ENCODE results near the gene UBTD2.
"Not testable (repeated sequence)": the region's sequence is repeated elsewhere in the genome, so short reads cannot be mapped to it uniquely, and the experiment has no call there.

The UBTD2 gene

DNA sequence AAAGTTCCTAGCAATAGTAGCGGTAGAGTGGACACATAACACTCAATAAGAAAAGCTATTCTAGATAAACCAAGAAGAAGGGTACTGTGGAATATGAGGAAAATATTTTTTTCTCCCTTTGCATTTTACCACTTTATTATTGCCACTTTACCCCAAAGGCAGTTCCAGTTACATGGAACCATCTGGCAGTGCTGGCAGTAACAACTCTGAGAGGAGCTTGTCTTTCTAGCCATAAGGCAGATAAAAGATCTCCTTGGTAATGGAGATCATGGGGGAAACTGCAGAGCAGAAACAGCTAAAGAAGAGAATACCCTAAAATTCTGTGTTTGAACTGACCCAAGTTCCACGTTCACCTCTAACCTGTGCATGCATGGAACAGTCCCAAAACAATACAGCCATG lies 38.5 kb downstream of the UBTD2 start:
- no peak for DNase-seq

DNA sequence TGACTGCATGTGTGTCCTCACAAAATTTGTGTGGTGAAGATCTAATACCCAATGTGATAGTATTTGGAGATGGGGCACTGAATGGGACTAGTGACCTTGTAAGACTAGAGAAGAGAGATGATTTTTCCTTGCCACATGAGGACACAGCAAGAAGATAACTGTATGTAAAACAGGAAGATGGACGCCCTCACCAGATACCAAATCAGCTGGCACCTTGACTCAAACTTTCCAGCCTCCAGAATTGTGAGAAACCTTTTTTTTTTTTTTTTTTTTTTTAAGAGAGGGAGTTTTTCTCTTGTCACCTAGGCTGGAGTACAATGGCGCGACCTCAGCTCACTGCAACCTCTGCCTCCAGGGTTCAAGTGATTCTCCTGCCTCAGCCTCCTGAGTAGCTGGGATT lies 40.3 kb downstream of the UBTD2 start:
- DNase-seq, result peak; percentile 49

GRCh38 chr5:172238334-172238733 lies 45.2 kb downstream of the UBTD2 start:
- DNase-seq, result no peak

GRCh38 chr5:172235827-172236736 lies 47.5 kb downstream of the UBTD2 start:
- no peak for DNase-seq

DNA sequence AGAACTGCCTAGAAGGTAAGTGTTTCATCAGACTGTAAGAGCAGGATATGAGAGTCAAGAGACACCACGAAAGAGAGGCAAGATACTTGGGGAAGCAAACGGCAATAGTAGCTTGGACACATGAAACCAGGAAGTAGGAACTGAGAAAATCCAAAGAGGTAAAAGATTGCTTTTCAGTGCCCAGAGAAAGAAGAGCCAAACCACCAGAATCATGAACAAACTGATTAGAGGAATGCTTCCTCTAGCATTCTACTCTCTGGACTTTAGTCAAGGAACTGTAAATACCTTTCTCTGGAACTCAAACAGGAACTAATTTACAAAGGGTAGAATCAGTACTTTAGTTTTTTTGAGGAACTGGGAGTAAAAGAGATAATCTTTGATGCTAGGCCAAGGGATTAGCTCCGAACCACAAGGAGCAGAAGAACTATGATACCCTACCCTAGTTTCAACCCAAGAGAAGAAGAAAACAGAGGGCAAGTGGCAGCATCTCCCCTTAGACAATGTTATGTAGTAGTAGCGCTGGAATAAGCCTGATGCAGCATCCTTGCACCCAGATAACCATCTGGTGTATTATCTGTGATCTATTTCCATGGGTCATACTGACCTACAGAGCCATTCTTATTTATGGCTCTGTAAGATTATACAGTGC lies 48.3 kb downstream of the UBTD2 start:
- DNase-seq, result no peak

DNA sequence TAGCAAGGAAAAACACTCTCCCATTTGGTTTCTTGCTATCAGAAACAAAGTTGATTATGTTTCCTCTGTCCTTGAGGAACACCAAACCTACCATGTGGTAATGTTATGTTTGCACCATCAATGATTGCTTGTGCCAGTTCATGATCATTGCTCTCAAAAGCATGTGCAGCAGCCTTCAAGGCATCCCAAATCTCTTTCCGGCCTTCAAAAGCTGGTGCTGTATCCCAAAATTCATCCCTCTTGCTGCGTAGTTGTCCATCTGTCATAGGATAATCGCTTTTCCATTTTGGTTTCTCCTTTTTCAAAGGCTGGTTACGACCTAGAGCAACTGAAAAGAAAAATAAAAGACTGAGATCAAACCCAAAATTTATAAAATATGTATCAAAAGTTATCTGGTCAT lies 49.5 kb downstream of the UBTD2 start:
- DNase-seq, result no peak

DNA sequence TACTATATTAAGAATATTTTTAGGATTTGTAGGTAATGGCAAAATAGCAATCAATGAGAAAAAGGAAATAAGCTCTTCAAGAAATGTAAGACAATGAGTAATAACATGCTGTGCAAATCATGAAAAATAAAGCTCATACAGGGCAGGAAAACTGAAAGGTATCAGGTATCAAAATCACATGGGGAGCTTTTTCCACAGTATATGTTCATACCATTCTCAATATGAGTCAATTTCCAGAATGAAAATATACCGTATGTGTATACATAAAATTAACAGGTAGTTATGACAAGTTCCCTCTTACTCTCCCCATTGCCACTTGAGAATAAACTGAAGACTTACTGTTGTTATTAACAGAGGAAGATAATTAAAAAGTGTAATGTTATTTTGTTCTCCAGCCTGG lies 53.7 kb downstream of the UBTD2 start:
- DNase-seq, result no peak

- no peak for DNase-seq
Measured at GRCh38 chr5:172224996-172225395, 58.6 kb downstream of the UBTD2 start.

- peak; percentile 79 for DNase-seq
Measured at GRCh38 chr5:172223901-172224873, 59.4 kb downstream of the UBTD2 start.

GRCh38 chr5:172219296-172219695 lies 64.3 kb downstream of the UBTD2 start:
- no peak for DNase-seq

GRCh38 chr5:172216345-172216744 lies 67.2 kb downstream of the UBTD2 start:
- DNase-seq, result no peak

- DNase-seq, result no peak
Measured at GRCh38 chr5:172213126-172213525, 70.4 kb downstream of the UBTD2 start.

DNA sequence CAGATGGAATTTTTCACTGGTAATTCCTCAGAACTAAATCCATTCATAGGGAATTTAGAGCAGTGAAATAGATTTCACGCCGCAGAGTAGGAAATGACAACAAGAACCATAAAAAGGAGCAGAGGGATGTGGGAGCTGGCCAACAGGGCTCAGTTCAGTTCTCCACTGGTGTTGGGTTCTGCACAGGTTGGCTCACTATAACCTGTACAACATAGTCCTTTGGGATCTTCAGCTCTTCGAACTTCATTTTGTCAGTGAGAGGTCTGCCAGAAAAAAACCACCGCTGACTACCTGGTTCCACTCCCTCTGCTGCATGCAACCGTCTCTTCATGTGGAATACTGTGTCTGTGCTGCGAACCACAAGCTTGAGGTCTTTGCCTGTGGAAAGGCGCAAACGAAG lies 71.9 kb downstream of the UBTD2 start:
- DNase-seq, result no peak

DNA sequence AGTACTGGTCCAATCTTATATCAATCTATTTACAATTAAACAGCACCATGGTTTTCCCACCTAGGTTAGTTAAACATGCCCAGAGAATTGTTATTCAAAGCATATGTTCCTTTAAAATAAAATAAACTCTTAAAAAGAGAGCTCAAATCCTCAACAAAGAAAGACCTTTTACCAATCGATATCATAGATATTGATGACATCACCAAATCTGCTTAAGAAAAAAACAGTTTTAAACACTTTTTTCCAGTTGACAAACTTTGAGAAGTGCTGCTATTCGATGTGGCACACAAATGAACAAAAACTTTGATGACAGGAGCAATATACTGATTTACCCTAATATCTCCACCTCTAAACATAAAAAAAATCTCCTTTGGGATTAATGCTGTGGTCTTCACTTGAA lies 73.8 kb downstream of the UBTD2 start:
- no peak for DNase-seq

DNA sequence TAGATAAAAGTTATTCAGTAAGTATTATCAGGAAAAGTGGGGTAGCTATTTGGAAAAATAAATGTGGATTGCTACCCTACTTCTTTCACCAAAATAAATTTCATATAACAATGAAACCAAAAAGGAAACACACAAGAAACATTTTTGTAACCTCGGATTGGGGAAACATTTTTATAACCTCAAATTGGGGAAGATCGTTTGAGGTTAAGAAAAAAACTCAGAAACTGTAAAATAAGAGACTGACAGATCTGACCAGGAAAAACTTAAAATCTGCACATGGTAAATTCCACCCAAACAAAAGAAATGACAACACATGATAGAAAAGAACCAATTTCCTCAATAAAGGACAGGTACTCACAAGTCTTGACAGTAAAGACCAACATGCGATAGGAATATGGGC lies 76.1 kb downstream of the UBTD2 start:
- DNase-seq, result no peak

GRCh38 chr5:172205984-172206383 lies 77.6 kb downstream of the UBTD2 start:
- not testable (repeated sequence) for DNase-seq

- DNase-seq, result no peak
Measured at GRCh38 chr5:172200476-172200875, 83.1 kb downstream of the UBTD2 start.

DNA sequence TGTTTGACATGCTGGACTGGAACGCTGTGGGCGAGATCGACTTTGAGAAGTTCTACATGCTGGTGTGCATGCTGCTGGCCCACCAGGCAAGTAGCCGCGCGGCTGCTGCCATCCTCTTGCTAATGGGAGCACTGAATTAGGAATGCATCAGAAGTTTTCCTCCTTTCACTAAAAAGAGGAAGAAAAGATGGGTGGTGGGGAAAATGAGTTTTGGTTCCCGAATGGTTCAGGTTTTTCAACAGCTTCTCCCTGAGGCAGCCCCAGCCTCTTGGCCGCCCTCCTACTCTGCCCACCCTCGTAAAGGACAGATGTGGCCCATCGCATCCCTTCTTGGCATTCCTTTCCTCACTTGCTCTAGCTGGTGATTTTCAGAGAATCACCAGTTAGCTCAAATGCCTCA lies 84.1 kb downstream of the UBTD2 start:
- DNase-seq, result no peak

- not testable (repeated sequence) for DNase-seq
Measured at GRCh38 chr5:172197775-172198174, 85.8 kb downstream of the UBTD2 start.

- no peak for DNase-seq
Measured at GRCh38 chr5:172194985-172195774, 88.4 kb downstream of the UBTD2 start.

GRCh38 chr5:172193872-172194271 lies 89.7 kb downstream of the UBTD2 start, which contains the start of gene EFCAB9:
TSS of gene EFCAB9 (plus strand) at chr5:172194172. CDS start at chr5:172194173, 1 bp downstream.
- DNase-seq, result no peak

DNA sequence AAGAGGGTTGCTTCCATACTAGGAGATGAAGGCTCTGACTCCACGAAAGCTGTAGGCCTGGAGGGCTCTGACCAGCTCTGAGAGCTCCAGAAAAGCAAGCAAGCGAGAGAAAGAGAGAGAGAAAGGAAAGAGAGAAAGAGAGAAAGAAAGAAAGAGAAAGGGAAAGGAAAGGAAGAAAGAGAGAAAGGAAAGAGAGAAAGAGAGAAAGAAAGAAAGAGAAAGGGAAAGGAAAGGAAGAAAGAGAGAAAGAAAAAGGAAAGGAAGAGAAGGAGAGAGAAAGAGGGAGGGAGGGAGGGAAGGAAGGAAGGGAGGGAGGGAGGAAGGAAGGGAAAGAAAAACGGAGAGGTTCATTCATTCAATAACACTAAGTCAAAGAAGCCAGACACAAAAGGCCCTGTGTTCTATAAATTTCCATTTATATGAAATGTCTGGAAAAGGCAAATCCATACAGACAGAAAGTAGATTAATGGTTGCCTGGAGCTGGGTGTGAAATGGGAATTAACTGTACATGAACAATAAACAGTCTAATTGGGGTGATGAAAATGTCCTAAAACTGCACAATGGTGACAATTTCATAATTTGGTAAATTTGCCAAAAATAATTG lies 93.8 kb downstream of the UBTD2 start:
- no peak for DNase-seq
